ENCODE measurements around the gene IFIT3.

Gene IFIT3

GRCh38 chr10:89374713-89375141 is 46.9 kb downstream of the IFIT3 start:
- TF ChIP-seq CTCF (IDR thresholded peaks at IDR 0.05; ENCODE audit: low read depth, low read length) = no peak
- no peak for DNase-seq (ENCODE audit: extremely low read depth, low read depth)

- DNase-seq (ENCODE audit: extremely low read depth, low read depth) = no peak
- no peak for TF ChIP-seq CTCF (IDR thresholded peaks at IDR 0.05; ENCODE audit: low read depth, low read length)
Observed at GRCh38 chr10:89377705-89378637, 50.2 kb downstream of the IFIT3 start, which contains the start of gene IFIT1B. IFIT1B (plus strand) TSS chr10:89378056; CDS start chr10:89378136, 80 bp downstream.

- no peak for TF ChIP-seq CTCF (IDR thresholded peaks at IDR 0.05; ENCODE audit: low read depth, low read length)
- DNase-seq (ENCODE audit: extremely low read depth, low read depth) = no peak
Observed at GRCh38 chr10:89379103-89379502, 51.3 kb downstream of the IFIT3 start.

GRCh38 chr10:89382757-89383156 is 55.0 kb downstream of the IFIT3 start:
- TF ChIP-seq CTCF (IDR thresholded peaks at IDR 0.05; ENCODE audit: low read depth, low read length) = no peak
- no peak for DNase-seq (ENCODE audit: extremely low read depth, low read depth)

GRCh38 chr10:89384474-89385340 is 56.9 kb downstream of the IFIT3 start:
- no peak for DNase-seq (ENCODE audit: extremely low read depth, low read depth)
- no peak for TF ChIP-seq CTCF (IDR thresholded peaks at IDR 0.05; ENCODE audit: low read depth, low read length)

- DNase-seq (ENCODE audit: extremely low read depth, low read depth) = no peak
- no peak for TF ChIP-seq CTCF (IDR thresholded peaks at IDR 0.05; ENCODE audit: low read depth, low read length)
Observed at GRCh38 chr10:89388806-89389205, 61.0 kb downstream of the IFIT3 start.
